Stimulated activated CD8-positive, alpha-beta memory T cell treated with anti-CD3 and anti-CD28 coated beads, Interleukin-7, amount 100 ng/mL, for 24 hours (primary cell): ENCODE measurements around the gene GGA1.
"Not testable (repeated sequence)": the region's sequence is repeated elsewhere in the genome, so short reads cannot be mapped to it uniquely, and the experiment has no call there.

ENCODE experiments used
- DNase-seq: peaks from one replicate; pipeline ENCODE4 v3.0.0-alpha.2; 2020; ENCODE audit warnings: low read depth

Gene GGA1

GRCh38 chr22:37571258-37571991 is 37.2 kb upstream of the GGA1 start:
- DNase-seq = no peak

- DNase-seq = no peak
These were observed 36.7 kb upstream of the GGA1 start for GRCh38 chr22:37571992-37572373.

DNA sequence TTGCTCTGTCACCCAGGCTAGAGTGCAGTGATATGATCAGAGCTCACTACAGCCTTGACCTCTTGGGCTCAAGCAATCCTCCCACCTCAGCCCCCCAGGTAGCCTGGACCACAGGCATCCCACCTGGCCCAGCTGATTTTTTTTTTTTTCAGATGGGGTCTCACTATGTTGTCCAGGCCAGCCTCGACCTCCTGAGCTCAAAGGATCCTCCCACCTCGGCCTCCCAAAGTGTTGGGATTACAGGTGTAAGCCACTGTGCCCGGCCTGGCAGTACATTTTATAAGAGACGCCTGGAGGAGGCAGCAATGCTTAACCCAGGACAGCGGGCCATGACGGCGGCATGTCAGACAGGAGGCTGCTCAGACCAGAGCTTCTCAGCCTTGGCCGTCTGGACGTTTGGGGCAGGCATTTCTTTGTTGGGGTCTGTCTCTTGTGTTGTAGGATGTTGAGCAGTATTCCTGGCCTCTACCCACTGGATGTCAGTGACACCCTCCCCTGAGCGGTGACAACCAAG is 33.1 kb upstream of the GGA1 start:
- DNase-seq = no peak

- DNase-seq = no peak
These were observed 30.6 kb upstream of the GGA1 start for GRCh38 chr22:37578002-37578401.

- no peak for DNase-seq
These were observed 27.1 kb upstream of the GGA1 start for GRCh38 chr22:37581504-37581903.

- no peak for DNase-seq
These were observed 26.1 kb upstream of the GGA1 start for GRCh38 chr22:37582526-37582925.

DNA sequence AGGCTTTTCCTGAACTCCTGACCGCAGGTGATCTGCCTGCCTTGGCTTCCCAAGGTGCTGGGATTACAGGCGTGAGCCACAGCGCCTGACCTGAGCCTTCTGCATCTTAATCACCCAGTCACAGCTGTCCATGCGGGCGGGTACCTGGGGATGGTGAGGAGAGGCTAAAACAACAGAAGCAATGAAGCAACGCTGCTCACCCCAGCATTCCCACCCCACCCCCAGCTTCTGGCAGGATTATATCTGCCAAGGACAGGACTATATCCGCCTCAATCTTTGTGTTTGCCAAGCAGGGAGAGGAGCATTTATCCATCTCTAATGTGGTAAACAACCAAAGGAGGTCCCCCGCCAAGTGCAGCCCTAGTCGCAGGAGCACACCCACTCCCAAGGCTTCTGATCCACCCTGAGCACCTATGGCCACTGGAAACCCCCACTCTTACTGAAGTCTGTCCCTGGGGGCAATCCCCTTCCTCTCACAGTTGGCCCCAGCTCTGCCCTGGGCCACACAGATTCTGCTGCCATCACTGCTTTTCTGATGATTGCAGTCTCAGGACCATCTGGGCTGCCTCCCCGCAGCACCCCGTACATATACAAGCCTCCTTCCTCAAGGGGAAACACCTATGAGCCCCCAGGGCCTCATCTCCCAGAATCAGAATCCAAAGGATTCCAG is 20.0 kb upstream of the GGA1 start:
- no peak for DNase-seq

DNA sequence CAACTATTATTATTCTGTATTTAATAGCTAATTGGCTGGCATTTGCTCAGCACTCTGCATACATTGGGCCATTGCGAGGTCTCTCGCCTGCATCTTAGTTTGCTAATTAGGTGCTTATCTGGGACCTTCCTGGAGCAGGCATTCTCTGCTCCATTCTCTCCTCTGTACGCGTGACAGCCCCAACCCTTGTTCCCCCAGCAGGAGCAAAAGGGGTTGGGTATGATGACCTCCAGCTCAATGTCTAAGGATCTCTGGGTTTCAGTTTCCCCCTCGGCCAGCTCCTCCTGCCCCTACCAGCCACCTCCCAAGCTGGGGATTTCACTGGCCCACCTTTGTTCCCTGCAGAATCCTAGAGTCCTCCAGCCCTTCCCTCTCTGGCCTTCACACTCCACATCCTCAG is 19.0 kb upstream of the GGA1 start:
- DNase-seq = no peak

GRCh38 chr22:37591081-37591480 is 17.6 kb upstream of the GGA1 start:
- DNase-seq = not testable (repeated sequence)

GRCh38 chr22:37591823-37592404 is 16.7 kb upstream of the GGA1 start:
- no peak for DNase-seq

- DNase-seq = no peak
These were observed 14.4 kb upstream of the GGA1 start for GRCh38 chr22:37594237-37594636.

DNA sequence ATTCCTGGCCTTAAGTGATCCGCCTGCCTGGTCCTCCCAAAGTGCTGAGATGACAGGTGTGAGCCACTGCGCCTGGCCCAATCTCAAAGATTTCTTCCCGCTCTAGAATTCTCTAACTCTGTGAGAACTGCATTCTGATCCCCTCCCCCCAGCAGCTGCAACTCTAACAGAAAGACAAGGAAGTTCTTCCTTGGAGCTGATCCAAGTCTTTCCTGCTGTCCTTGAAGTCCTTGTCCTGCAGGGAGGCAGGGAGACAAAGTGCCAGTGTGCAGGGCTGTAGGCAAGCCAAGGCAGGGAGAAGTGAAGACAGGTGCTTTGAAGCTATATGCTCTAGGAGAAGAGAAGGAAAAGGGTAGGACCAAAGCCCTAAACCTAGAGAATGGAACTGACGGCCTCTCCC is 9.5 kb upstream of the GGA1 start:
- DNase-seq = no peak

DNA sequence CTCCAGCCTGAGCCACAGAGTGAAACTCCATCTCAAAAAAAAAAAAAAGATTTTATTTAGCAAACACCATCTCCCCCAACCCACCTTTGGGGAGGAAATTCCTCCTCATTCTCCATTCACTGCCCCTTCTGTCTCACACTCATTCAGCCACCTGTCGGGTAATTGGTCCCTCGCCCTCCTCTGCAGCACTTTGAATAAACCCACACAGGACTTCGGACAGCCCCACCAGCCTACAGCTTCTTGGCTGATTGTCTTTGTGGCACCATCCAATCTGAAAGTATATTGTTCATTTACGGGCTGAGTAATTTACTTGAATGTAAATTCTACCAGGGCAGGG is 7.5 kb upstream of the GGA1 start:
- no peak for DNase-seq

- no peak for DNase-seq
These were observed 6.8 kb upstream of the GGA1 start for GRCh38 chr22:37601540-37602442.

DNA sequence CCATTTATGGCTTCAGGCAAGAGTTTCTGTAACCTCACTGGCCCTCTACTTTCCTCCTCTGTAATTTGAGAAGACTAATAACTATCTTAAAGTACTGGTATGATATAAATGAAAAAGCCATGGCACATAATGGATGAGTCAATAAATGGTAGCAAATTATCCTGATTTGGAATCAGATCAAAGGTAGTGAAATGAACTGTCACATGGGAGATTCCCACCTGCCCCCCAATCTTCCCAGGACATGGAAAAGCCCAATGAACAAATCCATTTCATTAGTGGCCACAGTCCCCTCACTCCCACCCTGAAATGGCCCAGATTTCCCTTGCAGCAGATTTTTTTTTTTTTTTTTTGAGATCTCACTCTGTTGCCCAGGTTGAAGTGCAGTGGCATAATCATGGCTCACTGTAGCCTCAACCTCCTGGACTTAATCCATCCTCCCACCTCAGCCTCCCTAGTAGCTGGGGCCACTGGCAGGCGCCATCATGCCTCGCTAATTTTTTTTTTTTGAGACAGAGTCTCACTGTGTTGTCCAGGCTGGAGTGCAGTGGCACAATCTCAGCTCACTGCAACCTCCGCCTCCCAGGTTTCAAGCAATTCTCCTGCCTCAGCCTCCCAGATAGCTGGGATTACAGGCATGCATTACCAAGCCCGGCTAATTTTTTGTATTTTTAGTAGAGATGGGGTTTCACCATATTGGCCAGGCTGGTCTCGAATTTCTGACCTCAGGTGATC is 5.9 kb upstream of the GGA1 start:
- DNase-seq = not testable (repeated sequence)

- no peak for DNase-seq
These were observed 4.6 kb upstream of the GGA1 start for GRCh38 chr22:37604074-37604473.

- DNase-seq = no peak
These were observed 3.8 kb upstream of the GGA1 start for GRCh38 chr22:37604875-37605274.

DNA sequence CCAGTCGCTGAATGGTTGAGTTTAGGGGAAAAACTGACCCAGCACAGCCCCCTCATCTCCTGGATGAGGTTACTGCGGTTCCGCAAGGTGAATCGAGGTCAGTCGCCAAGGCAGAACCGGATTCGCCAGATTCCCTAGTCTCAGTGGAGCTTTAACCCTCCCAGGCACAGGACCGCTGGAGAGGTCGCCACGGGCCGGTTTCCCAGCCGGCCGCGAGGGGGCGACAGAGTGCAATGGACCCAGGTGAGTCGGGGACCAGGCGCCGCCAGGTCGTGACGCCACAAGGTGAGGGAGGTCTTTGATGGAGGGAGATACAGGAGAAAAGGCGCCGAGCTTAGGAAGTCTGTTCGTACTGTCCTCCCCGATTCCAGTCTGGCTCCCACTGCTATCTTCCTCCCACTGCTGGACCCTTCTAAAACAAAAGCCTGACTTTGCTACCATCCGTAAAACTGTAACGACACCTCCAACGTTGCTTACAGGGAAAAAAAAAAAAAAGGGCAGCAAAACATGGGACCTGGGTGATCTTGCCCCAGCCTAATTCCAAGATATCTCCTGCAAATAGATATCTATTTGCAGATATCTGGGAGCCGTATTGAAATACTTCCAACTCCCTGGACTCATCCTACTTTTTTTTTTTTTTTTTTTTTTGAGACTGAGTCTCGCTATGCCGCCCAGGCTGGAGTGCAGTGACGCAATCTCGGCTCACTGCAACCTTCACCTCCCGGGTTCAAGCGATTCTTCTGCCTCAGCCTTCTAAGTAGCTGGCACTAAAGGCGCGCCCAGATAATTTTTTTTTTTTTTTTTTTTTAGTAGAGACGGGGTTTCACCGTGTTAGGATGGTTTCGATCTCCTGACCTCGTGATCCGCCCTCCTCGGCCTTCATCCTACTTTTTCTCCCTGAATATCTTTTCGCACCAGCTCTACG is 1.4 kb upstream of the GGA1 start:
- peak; percentile 85 for DNase-seq

DNA sequence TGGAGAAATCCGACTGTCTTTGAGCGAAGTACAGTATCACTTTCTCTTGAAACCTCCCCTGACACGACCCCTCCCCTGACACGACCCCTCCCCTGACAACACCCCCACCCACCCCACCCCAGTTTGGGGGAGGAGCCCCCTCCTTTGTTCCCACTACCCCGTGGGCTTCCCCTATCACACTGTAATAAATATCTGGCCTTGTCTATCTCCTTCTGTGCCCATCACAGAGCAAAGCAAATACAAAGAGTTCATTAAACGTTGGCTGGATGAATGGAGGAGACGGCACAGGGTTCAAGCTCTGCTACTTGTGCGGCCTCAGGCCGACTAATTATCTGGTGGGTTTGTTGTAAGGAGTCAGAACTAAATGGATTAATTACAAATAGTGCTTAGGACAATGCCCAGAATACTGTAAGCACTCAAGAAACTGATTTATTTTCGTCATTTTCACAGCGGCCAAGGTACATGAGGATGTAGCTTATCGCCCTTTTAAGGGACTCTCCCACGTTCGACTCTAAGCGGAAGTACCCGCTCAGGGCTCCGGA is 628 bp upstream of the GGA1 start:
- no peak for DNase-seq
